Glutamatergic neuron (in vitro differentiated cells): Measurements from ENCODE around the gene MRPS23. TPM values are rescaled to one million over a fixed set of nuclear protein-coding genes. Genes with fewer than 3 reads are reported as not detected.

Experiments
- DNase-seq: peaks from one replicate; pipeline ENCODE4 v3.0.0; 2022
- H3K27ac Mint-ChIP-seq: one replicate; pipeline ENCODE4 v1.8.0; 2020; ENCODE audit warnings: mild to moderate bottlenecking, mixed read lengths, inconsistent platforms; ENCODE audit not compliant: unreplicated experiment
- H3K27me3 Mint-ChIP-seq: one replicate; pipeline ENCODE4 v1.8.0; 2020; ENCODE audit warnings: mild to moderate bottlenecking, moderate library complexity, mixed read lengths, inconsistent platforms; ENCODE audit not compliant: unreplicated experiment
- H3K36me3 Mint-ChIP-seq: one replicate; pipeline ENCODE4 v1.8.0; 2020; ENCODE audit warnings: mild to moderate bottlenecking, mixed read lengths, inconsistent platforms; ENCODE audit not compliant: unreplicated experiment
- H3K4me1 Mint-ChIP-seq: one replicate; pipeline ENCODE4 v1.8.0; 2020; ENCODE audit warnings: mild to moderate bottlenecking, low read depth, mixed read lengths, inconsistent platforms; ENCODE audit not compliant: unreplicated experiment
- H3K4me3 Mint-ChIP-seq: one replicate; pipeline ENCODE4 v1.8.0; 2020; ENCODE audit warnings: mild to moderate bottlenecking, mixed read lengths, inconsistent platforms; ENCODE audit not compliant: unreplicated experiment
- H3K9me3 Mint-ChIP-seq: one replicate; pipeline ENCODE4 v1.8.0; 2020; ENCODE audit warnings: mild to moderate bottlenecking, moderate library complexity, mixed read lengths, inconsistent platforms; ENCODE audit not compliant: unreplicated experiment
- total RNA-seq: library from RNA; stranded (reverse); fragmentation: NEBNext Ultra II Directional; extraction: Animal tissue kit (Norgen Biotek cat#: 25700); gene quantifications from one replicate; pipeline ENCODE4 v1.2.1, GENCODE V29; 2021; ENCODE audit not compliant: unreplicated experiment
- TF ChIP-seq, protein P1 (sequence below): fragments of 200-600 bp; sonication (generic); IDR thresholded peaks from one replicate; pipeline ENCODE4 v1.5.0; 2021; ENCODE audit not compliant: partially characterized antibody, unreplicated experiment

Gene MRPS23
- total RNA-seq, 1 donor from 2014 or later = 50.0 TPM

DNA sequence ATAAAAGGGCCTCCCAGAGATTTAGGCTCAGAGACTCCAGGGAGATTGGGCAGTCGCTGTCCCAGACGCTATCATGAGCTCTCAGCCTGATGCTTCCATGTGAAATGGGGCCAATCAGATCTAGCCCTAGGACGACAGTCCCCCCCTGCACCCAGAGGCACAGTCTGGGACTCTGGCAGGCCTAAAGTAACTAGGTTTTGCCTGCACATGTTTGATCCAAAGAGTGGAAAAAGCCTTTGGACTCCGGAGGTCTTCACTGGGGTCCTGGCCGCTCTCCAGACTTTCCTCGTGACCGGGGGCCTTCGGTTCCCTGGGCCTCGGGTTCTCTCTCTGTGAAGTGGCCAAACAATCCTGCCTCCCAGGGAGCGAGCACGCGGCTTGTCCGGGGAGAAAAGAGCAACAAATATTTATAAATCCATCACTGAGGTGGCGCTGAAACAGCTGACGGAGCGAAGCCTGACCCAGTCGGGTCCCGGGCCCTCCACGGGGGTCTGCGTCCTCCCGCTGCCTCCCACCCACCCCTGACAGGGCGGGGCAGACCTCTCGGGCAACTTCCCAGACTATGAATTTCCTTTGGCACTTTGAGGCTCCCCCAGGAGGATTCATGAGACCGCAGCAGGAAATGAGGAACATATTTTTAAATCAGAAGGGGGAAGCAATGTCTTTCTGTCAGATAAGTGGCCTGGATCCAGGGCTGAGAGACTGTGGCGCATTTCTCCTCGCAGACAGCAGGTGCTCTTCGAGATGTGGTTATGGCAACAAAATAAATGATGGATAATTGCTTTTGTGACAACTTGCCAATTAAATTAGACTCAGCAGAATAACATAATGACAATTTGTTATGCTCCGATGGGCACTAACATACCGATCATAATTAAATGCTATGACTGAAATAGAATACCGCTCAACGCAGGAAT is 38.9 kb downstream of the MRPS23 start:
- peaks cover 10% of the 10 kb centered on the region for H3K9me3 Mint-ChIP-seq
- peaks cover 8% of the 10 kb centered on the region for H3K27me3 Mint-ChIP-seq
- peaks cover 35% of the 10 kb centered on the region for H3K4me1 Mint-ChIP-seq
- H3K27ac Mint-ChIP-seq = peak overlapping the region; percentile 70
- H3K36me3 Mint-ChIP-seq = no peaks in the 10 kb centered on the region
- peak overlapping the region; percentile 37 for H3K4me3 Mint-ChIP-seq
- TF ChIP-seq, protein P1, sequence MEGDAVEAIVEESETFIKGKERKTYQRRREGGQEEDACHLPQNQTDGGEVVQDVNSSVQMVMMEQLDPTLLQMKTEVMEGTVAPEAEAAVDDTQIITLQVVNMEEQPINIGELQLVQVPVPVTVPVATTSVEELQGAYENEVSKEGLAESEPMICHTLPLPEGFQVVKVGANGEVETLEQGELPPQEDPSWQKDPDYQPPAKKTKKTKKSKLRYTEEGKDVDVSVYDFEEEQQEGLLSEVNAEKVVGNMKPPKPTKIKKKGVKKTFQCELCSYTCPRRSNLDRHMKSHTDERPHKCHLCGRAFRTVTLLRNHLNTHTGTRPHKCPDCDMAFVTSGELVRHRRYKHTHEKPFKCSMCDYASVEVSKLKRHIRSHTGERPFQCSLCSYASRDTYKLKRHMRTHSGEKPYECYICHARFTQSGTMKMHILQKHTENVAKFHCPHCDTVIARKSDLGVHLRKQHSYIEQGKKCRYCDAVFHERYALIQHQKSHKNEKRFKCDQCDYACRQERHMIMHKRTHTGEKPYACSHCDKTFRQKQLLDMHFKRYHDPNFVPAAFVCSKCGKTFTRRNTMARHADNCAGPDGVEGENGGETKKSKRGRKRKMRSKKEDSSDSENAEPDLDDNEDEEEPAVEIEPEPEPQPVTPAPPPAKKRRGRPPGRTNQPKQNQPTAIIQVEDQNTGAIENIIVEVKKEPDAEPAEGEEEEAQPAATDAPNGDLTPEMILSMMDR = no peak
- DNase-seq = no peak

GRCh38 chr17:57809879-57810278 is 40.0 kb downstream of the MRPS23 start:
- no peak overlapping the region for H3K4me3 Mint-ChIP-seq
- H3K9me3 Mint-ChIP-seq = peaks cover 12% of the 10 kb centered on the region
- H3K27me3 Mint-ChIP-seq = peaks cover 11% of the 10 kb centered on the region
- H3K36me3 Mint-ChIP-seq = no peaks in the 10 kb centered on the region
- peaks cover 35% of the 10 kb centered on the region for H3K4me1 Mint-ChIP-seq
- TF ChIP-seq, protein P1 = no peak
- H3K27ac Mint-ChIP-seq = no peak overlapping the region
- DNase-seq = no peak

DNA sequence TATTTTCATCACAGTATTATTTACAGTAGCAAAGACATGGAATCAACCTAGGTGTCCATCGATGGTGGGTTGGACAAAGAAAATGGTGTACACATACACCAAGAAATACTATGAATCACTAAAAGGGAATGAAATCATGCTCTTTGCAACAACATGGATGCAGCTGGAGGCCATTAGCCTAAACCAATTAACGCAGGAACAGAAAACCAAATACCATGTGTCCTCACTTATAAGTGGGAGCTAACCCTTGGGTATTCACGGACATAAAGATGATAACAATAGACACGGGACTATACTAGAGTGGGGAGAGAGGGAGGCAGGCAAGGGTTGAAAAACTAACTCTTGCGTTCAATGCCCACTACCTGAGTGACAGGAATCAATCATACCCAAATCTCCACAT is 41.0 kb downstream of the MRPS23 start:
- Mint-ChIP-seq H3K4me3 (peak overlapping the region; percentile 52), H3K36me3 (no peaks in the 10 kb centered on the region), H3K27me3 (peaks cover 11% of the 10 kb centered on the region), H3K4me1 (peaks cover 35% of the 10 kb centered on the region), H3K9me3 (peaks cover 12% of the 10 kb centered on the region), H3K27ac (peak overlapping the region; percentile 45)
- DNase-seq = no peak
- TF ChIP-seq, protein P1 = no peak

DNA sequence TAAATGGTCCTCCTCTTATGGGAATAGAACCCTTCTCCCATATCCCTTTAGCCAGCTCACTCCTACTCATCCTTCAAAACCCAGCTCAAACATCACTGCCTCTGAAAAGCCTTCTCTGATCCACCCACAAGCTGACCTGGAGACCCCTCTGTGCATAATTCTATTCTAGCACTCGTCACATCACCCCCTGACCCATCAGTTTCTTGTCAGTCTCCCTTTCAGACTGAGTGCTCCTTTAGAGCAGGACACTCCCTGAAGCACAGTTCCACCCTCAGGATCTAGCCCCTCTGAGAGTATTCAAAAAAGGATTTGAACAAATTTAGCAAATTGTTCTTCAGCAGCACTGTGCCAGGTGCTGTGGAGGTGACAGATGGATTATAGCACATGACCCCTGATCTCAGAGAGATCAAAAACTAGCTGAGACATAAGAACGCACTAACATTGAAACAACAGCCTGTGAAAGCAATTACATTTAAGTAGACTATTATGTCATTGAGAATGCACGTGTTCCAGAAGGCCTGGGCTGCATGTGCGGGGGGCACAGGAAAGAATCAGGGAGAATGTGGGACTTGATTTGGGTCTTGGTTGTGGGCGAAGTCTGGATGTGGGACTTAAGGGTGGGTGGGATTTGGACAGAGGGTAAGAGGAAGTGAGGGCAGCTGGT is 43.5 kb downstream of the MRPS23 start:
- peak overlapping the region; percentile 18 for H3K4me3 Mint-ChIP-seq
- TF ChIP-seq, protein P1 = no peak

More for the DNA sequence above, 43.5 kb downstream of the MRPS23 start:
- H3K27me3 Mint-ChIP-seq = peaks cover 12% of the 10 kb centered on the region
- peak overlapping the region; percentile 82 for H3K27ac Mint-ChIP-seq
- DNase-seq = no peak
- H3K4me1 Mint-ChIP-seq = peaks cover 37% of the 10 kb centered on the region
- H3K9me3 Mint-ChIP-seq = peaks cover 15% of the 10 kb centered on the region
- peaks cover 5% of the 10 kb centered on the region for H3K36me3 Mint-ChIP-seq
